Esophagus muscularis mucosa (tissue), 3 donors: ENCODE data around the gene USP20.

Experiments
- CTCF ChIP-seq, 3 experiments: fragments of 200-600 bp in 2 of 3; fragments of 450-650 bp in 1 of 3; sonication (generic) in 2 of 3; IDR thresholded peaks; one replicate each; pipeline ENCODE4 v1.5.1; 2017 to 2019; ENCODE audit warnings: antibody characterized with exemption in 3 of 3, mild to moderate bottlenecking in 2 of 3, moderate library complexity in 1 of 3
- POLR2AphosphoS5 ChIP-seq, 2 donors: sonication (generic); formaldehyde crosslinking; IDR thresholded peaks; one replicate each; pipeline ENCODE4 v1.6.1; 2017; ENCODE audit warnings: antibody characterized with exemption in 2 of 2

- TF ChIP-seq POLR2AphosphoS5 (IDR thresholded peaks at IDR 0.05) (no peak), CTCF (IDR thresholded peaks at IDR 0.05) (no peak)
Observed at GRCh38 chr9:129875687-129876395, 40.6 kb downstream of the USP20 start.
